GM20000 (cell line): ENCODE data around the gene PLEK.

Experiments used
- DNase-seq: peaks from one replicate; pipeline ENCODE4 v3.0.0; 2012; ENCODE audit warnings: low spot score
- CTCF ChIP-seq: IDR thresholded peaks from 2 replicates; pipeline ENCODE4 v1.5.1; 2012; ENCODE audit warnings: mild to moderate bottlenecking, control low read depth; ENCODE audit errors: extremely low read depth, missing control alignments

PLEK gene

GRCh38 chr2:68426848-68427579, 61.9 kb downstream of the PLEK start:
- no peak for TF ChIP-seq CTCF
- DNase-seq: peak; percentile 45

GRCh38 chr2:68428126-68428525, 63.0 kb downstream of the PLEK start:
- DNase-seq: no peak
- no peak for TF ChIP-seq CTCF

- DNase-seq: no peak
- TF ChIP-seq CTCF: no peak
Measured at GRCh38 chr2:68428746-68429145, 63.7 kb downstream of the PLEK start.

GRCh38 chr2:68429311-68429826, 64.3 kb downstream of the PLEK start:
- TF ChIP-seq CTCF: no peak
- no peak for DNase-seq

GRCh38 chr2:68431316-68431972, 66.4 kb downstream of the PLEK start:
- DNase-seq: no peak

GRCh38 chr2:68432696-68433658, 67.9 kb downstream of the PLEK start:
- no peak for TF ChIP-seq CTCF
- DNase-seq: no peak

More at GRCh38 chr2:68431316-68431972, 66.4 kb downstream of the PLEK start:
- no peak for TF ChIP-seq CTCF
